Chondrocyte (in vitro differentiated cells): ENCODE results near the gene PUS7L. TPM values are rescaled to one million over a fixed set of nuclear protein-coding genes. Genes with fewer than 3 reads are reported as not detected.

ENCODE experiments used
- DNase-seq: peaks from one replicate; pipeline ENCODE4 v3.0.0; 2021; ENCODE audit warnings: mixed read lengths, low spot score
- H3K27ac Mint-ChIP-seq: one replicate; pipeline ENCODE4 v1.8.0; 2021; ENCODE audit warnings: mild to moderate bottlenecking, moderate library complexity, mixed read lengths; ENCODE audit not compliant: unreplicated experiment
- H3K27me3 Mint-ChIP-seq: 2 replicates; pipeline ENCODE4 v1.8.0; 2021; ENCODE audit warnings: low read depth, mixed read lengths
- H3K36me3 Mint-ChIP-seq: 2 replicates; pipeline ENCODE4 v1.8.0; 2021; ENCODE audit warnings: low read depth, mixed read lengths
- H3K4me1 Mint-ChIP-seq: 2 replicates; pipeline ENCODE4 v1.8.0; 2021; ENCODE audit warnings: low read depth, mild to moderate bottlenecking, mixed read lengths
- H3K4me3 Mint-ChIP-seq: one replicate; pipeline ENCODE4 v1.8.0; 2021; ENCODE audit warnings: mild to moderate bottlenecking, moderate library complexity, mixed read lengths; ENCODE audit not compliant: unreplicated experiment
- H3K9me3 Mint-ChIP-seq: 2 replicates; pipeline ENCODE4 v1.8.0; 2021; ENCODE audit warnings: low read depth, mixed read lengths
- CTCF ChIP-seq: fragments of 200-600 bp; sonication (generic); IDR thresholded peaks from 2 replicates; pipeline ENCODE4 v1.5.0; 2021; ENCODE audit warnings: antibody characterized with exemption, mild to moderate bottlenecking, moderate library complexity
- total RNA-seq: library from RNA; stranded (reverse); gene quantifications from 3 replicates; pipeline ENCODE4 v1.2.1, GENCODE V29; 2021

PUS7L gene
- total RNA-seq, 1 donor from 2014 or later = 6.9 TPM

- no peaks in the 10 kb centered on the region for H3K9me3 Mint-ChIP-seq
- H3K4me1 Mint-ChIP-seq = no peaks in the 10 kb centered on the region
- TF ChIP-seq CTCF = no peak
- H3K36me3 Mint-ChIP-seq = no peaks in the 10 kb centered on the region
- H3K27ac Mint-ChIP-seq = no peak overlapping the region
- no peak overlapping the region for H3K4me3 Mint-ChIP-seq
- DNase-seq = no peak
- H3K27me3 Mint-ChIP-seq = no peaks in the 10 kb centered on the region
Observed at GRCh38 chr12:43669373-43669772, 89.2 kb downstream of the PUS7L start.

Other genes with a start within 250 kb of the PUS7L start
- gene ADAMTS20, start 206.6 kb downstream of the PUS7L start, total RNA-seq = 0.18 to 0.22 TPM in 2 of 3 replicates, not detected in the other
- 6.5 to 7.5 TPM (median 7.3 TPM) in 3 replicates for gene IRAK4, start 161 bp upstream of the PUS7L start, total RNA-seq
- 78.3 to 95.3 TPM (median 91.6 TPM) in 3 replicates for gene TWF1, start 47.5 kb upstream of the PUS7L start, total RNA-seq
- 15.5 to 20.0 TPM (median 15.5 TPM) in 3 replicates for gene TMEM117, start 77.3 kb upstream of the PUS7L start, total RNA-seq